Measurements from ENCODE around the gene SUSD1.

SUSD1 gene

DNA sequence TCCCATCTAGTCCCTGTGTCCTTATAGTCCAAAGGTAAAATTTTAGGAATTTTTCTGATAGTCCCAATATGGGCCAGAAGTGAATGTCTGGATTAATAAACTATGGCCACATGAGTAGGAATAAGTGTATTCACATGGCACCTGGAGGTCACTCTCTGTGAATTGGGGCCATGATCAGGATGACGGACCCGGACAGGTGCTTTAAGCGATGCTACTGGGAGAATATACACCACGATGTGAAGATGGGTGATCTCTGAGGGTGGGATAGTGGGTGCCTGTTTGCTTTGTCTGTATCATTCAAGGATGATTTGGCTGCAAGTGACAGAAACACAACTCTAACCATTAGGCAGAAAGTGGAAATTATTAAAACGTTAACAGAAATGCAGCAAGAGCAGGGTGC is 177.3 kb downstream of the SUSD1 start:
- Histone ChIP-seq H3K4me2 (no peak overlapping the region), H3K9ac (no peak overlapping the region), H3K27me3 (no peaks in the 10 kb centered on the region), H3K9me3 (replicated peaks in 1 of 11) (no peaks in the 10 kb centered on the region), H3K4me3 (no peak overlapping the region), H3K36me3 (no peaks in the 10 kb centered on the region), H3K27ac (no peak overlapping the region), H4K20me1 (no peaks in the 10 kb centered on the region), H3K4me1 (no peaks in the 10 kb centered on the region)
- TF ChIP-seq Cebpa-rat (IDR thresholded peaks at IDR 0.05): no peak

DNA sequence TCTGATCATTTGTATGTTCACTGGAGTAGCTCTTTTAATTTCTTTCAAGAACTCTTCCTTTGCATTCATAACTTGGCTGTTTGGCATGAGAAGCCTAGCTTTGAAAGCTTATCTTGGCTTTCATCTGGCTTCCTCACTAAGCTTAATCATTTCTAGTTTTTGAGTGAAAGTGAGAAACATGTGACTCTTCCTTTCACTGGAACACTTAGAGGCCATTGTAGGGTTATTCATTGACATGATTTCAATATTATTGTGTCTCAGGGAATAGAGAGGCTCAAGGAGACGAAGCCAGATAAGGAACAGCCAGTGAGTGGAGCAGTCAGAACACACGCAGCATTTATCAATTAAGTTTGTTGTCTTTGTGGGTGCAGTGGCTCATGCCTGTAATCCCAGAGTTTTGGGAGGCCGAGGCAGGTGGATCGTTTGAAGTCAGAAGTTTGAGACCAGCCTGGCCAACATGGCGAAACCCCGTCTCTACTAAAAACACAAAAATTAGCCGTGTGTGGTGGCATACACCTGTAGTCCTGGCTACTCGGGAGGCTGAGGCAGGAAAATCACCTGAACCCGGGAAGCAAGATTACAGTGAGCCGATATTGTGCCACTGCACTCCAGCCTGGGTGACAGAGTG is 180.2 kb downstream of the SUSD1 start:
- no peaks in the 10 kb centered on the region for H3K36me3 ChIP-seq
- peaks cover 19 to 25% (median 22%) of the 10 kb centered on the region in 11 experiments for H3K9me3 ChIP-seq (replicated peaks in 1 of 11)
- no peak overlapping the region for H3K4me3 ChIP-seq
- H3K4me1 ChIP-seq: no peaks in the 10 kb centered on the region
- no peak overlapping the region for H3K27ac ChIP-seq
- H3K27me3 ChIP-seq: no peaks in the 10 kb centered on the region
- no peaks in the 10 kb centered on the region for H4K20me1 ChIP-seq
- H3K9ac ChIP-seq: no peak overlapping the region
- TF ChIP-seq Cebpa-rat (IDR thresholded peaks at IDR 0.05): no peak
- H3K4me2 ChIP-seq: no peak overlapping the region

DNA sequence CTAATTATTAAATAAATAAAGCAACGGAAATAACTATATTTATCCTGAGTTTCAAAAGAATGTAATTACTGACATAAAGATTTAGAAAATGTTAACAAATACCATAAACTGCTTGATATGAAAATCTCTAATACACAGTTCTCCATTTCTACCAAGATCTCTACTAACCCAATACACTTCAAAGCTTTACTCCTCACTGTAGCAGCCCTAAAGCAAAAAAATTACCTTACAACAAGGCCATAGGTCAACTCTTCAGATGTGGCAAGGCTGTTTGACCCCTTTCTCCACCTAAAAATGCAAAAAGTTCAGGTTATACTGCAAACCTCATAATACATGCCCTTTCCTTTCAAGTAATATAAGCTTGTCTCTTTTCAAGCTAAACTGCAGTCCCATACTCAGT is 181.8 kb downstream of the SUSD1 start:
- peaks cover 19 to 27% (median 23%) of the 10 kb centered on the region in 11 experiments for H3K9me3 ChIP-seq (replicated peaks in 1 of 11)
- no peaks in the 10 kb centered on the region for H3K4me1 ChIP-seq
- no peaks in the 10 kb centered on the region for H3K36me3 ChIP-seq
- no peaks in the 10 kb centered on the region for H3K27me3 ChIP-seq
- no peaks in the 10 kb centered on the region for H4K20me1 ChIP-seq
- H3K4me3 ChIP-seq: no peak overlapping the region
- no peak overlapping the region for H3K4me2 ChIP-seq
- no peak for TF ChIP-seq Cebpa-rat (IDR thresholded peaks at IDR 0.05)
- no peak overlapping the region for H3K27ac ChIP-seq
- no peak overlapping the region for H3K9ac ChIP-seq

DNA sequence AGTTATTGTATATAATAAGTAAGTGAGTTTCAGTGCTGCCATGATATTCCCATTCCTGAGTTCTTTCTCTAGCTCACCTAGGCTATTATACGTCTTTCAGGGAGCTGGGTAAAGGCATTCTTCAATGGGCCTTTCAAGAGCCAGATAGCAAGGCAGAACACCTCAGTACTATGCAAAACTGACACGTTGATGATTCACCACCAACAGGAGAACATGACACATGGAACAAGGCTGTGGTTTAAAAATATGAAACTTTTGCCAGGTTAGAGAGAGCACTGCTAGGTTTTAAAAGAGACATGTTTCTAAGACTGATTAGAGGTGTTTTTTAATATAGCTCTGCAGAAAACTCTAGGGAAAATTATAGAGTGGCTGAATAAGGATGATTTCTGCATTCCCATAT is 182.6 kb downstream of the SUSD1 start:
- Histone ChIP-seq H3K27ac (no peak overlapping the region), H3K27me3 (no peaks in the 10 kb centered on the region), H3K36me3 (no peaks in the 10 kb centered on the region), H3K4me2 (no peak overlapping the region), H3K4me1 (no peaks in the 10 kb centered on the region), H4K20me1 (no peaks in the 10 kb centered on the region), H3K9ac (no peak overlapping the region), H3K9me3 (replicated peaks in 1 of 11) (peaks cover 19 to 27% (median 23%) of the 10 kb centered on the region in 11 experiments), H3K4me3 (no peak overlapping the region)
- TF ChIP-seq Cebpa-rat (IDR thresholded peaks at IDR 0.05): no peak

DNA sequence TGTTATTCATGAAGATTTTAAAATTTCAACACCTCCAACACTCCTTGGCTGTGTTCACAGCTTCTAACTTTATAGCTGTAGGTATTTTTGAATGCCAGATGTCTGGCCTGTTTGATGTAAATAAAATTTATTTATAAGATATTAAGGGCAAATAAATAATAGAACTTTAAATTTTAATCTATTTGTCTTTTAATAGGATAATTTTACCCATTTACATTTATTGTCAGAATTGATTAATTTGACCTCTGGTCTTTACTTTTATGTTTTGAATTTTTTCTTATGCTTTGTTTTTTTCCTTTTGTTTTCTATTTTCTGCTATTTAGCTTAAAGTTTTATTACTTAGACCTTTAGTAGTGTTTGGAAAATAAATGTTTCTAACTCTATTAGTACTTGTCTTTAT is 183.9 kb downstream of the SUSD1 start:
- H3K36me3 ChIP-seq: no peaks in the 10 kb centered on the region
- TF ChIP-seq Cebpa-rat (IDR thresholded peaks at IDR 0.05): no peak
- no peak overlapping the region for H3K27ac ChIP-seq
- H3K9ac ChIP-seq: no peak overlapping the region
- no peak overlapping the region for H3K4me2 ChIP-seq
- H3K4me3 ChIP-seq: no peak overlapping the region
- peaks cover 19 to 27% (median 23%) of the 10 kb centered on the region in 11 experiments for H3K9me3 ChIP-seq (replicated peaks in 1 of 11)
- H3K27me3 ChIP-seq: no peaks in the 10 kb centered on the region
- H3K4me1 ChIP-seq: peaks cover 0 to 10% (median under 1%) of the 10 kb centered on the region in 10 experiments; a peak in 9 of 20 replicates
- no peaks in the 10 kb centered on the region for H4K20me1 ChIP-seq
